Right atrium auricular region (tissue), 2 donors: Measurements from ENCODE around the gene DLG2. TPM values are rescaled to one million over a fixed set of nuclear protein-coding genes. Genes with fewer than 3 reads are reported as not detected.
A peak's percentile ranks its signal among the peaks of the same experiment; 100 is the strongest.

ENCODE experiments used
- DNase-seq: peaks from one replicate; pipeline ENCODE4 v3.0.0-alpha.2; 2019; ENCODE audit warnings: low spot score
- H3K27ac ChIP-seq, 2 donors: fragments of 200-600 bp; sonication (generic); 1 replicate in 1 of 2; 2 replicates in 1 of 2; pipeline ENCODE4 v1.5.1; 2016 to 2019
- H3K27me3 ChIP-seq, 2 donors: fragments of 200-600 bp; sonication (generic); one replicate each; pipeline versions ENCODE4 v1.5.1 to v1.6.0; 2017 to 2019
- H3K36me3 ChIP-seq: fragments of 200-600 bp; sonication (generic); one replicate; pipeline ENCODE4 v1.5.1; 2016
- H3K4me1 ChIP-seq, 2 donors: fragments of 200-600 bp; sonication (generic); one replicate each; pipeline versions ENCODE4 v1.5.1 to v1.6.0; 2017 to 2019
- H3K4me3 ChIP-seq, 2 donors: fragments of 200-600 bp; sonication (generic); 1 replicate in 1 of 2; 2 replicates in 1 of 2; pipeline ENCODE4 v1.5.1; 2017 to 2019; ENCODE audit warnings: mild to moderate bottlenecking in 1 of 2, moderate library complexity in 1 of 2
- H3K9me3 ChIP-seq, 2 donors: fragments of 200-600 bp; sonication (generic); one replicate each; pipeline ENCODE4 v1.5.1; 2019
- CTCF ChIP-seq, 2 donors: fragments of 200-600 bp; sonication (generic); IDR thresholded peaks; one replicate each; pipeline ENCODE4 v1.5.1; 2019; ENCODE audit warnings: antibody characterized with exemption in 2 of 2
- total RNA-seq, 2 donors: library from RNA; depleted of rRNA; stranded (reverse); fragments of >200 nt; gene quantifications; one replicate each; pipeline ENCODE4 v1.1.0, GENCODE V29; 2016

The DLG2 gene
- total RNA-seq, 2 donors from 2014 or later = 6.6 to 6.7 TPM

GRCh38 chr11:83643115-83643514 lies 1984.0 kb downstream of the DLG2 start:
- DNase-seq = no peak
- no peaks in the 10 kb centered on the region for H3K36me3 ChIP-seq
- no peaks in the 10 kb centered on the region for H3K27me3 ChIP-seq
- H3K9me3 ChIP-seq = no peaks in the 10 kb centered on the region
- no peak for TF ChIP-seq CTCF (IDR thresholded peaks at IDR 0.05)
- H3K4me1 ChIP-seq = peaks cover 0 to 6% of the 10 kb centered on the region in 2 donors
- no peak overlapping the region for H3K27ac ChIP-seq
- no peak overlapping the region for H3K4me3 ChIP-seq

GRCh38 chr11:83642500-83642899 lies 1984.6 kb downstream of the DLG2 start:
- Histone ChIP-seq H3K27ac (no peak overlapping the region), H3K27me3 (no peaks in the 10 kb centered on the region), H3K36me3 (no peaks in the 10 kb centered on the region), H3K9me3 (no peaks in the 10 kb centered on the region), H3K4me1 (peaks cover 0 to 6% of the 10 kb centered on the region in 2 donors), H3K4me3 (no peak overlapping the region)
- no peak for TF ChIP-seq CTCF (IDR thresholded peaks at IDR 0.05)
- DNase-seq = no peak

GRCh38 chr11:83641511-83641910 lies 1985.6 kb downstream of the DLG2 start:
- TF ChIP-seq CTCF (IDR thresholded peaks at IDR 0.05) = no peak
- peak overlapping the region in 1 of 2 donors; percentile 64 for H3K27ac ChIP-seq
- DNase-seq = peak; percentile 60
- no peaks in the 10 kb centered on the region for H3K36me3 ChIP-seq
- H3K4me3 ChIP-seq = no peak overlapping the region
- H3K9me3 ChIP-seq = no peaks in the 10 kb centered on the region
- peaks cover 0 to 6% of the 10 kb centered on the region in 2 donors for H3K4me1 ChIP-seq
- H3K27me3 ChIP-seq = no peaks in the 10 kb centered on the region

- Histone ChIP-seq H3K36me3 (no peaks in the 10 kb centered on the region), H3K9me3 (no peaks in the 10 kb centered on the region), H3K4me1 (peaks cover 0 to 6% of the 10 kb centered on the region in 2 donors), H3K27me3 (no peaks in the 10 kb centered on the region), H3K27ac (no peak overlapping the region), H3K4me3 (no peak overlapping the region)
- no peak for TF ChIP-seq CTCF (IDR thresholded peaks at IDR 0.05)
- DNase-seq = no peak
These were observed 1987.0 kb downstream of the DLG2 start for GRCh38 chr11:83639995-83640758.

GRCh38 chr11:83635166-83635565 lies 1992.0 kb downstream of the DLG2 start:
- no peaks in the 10 kb centered on the region for H3K9me3 ChIP-seq
- H3K36me3 ChIP-seq = no peaks in the 10 kb centered on the region
- no peak overlapping the region for H3K4me3 ChIP-seq
- DNase-seq = no peak
- no peak overlapping the region for H3K27ac ChIP-seq
- H3K4me1 ChIP-seq = no peaks in the 10 kb centered on the region
- TF ChIP-seq CTCF (IDR thresholded peaks at IDR 0.05) = no peak
- H3K27me3 ChIP-seq = no peaks in the 10 kb centered on the region

GRCh38 chr11:83630211-83630610 lies 1996.9 kb downstream of the DLG2 start:
- Histone ChIP-seq H3K36me3 (no peaks in the 10 kb centered on the region), H3K27me3 (no peaks in the 10 kb centered on the region), H3K27ac (no peak overlapping the region), H3K9me3 (no peaks in the 10 kb centered on the region), H3K4me1 (no peaks in the 10 kb centered on the region), H3K4me3 (no peak overlapping the region)
- no peak for TF ChIP-seq CTCF (IDR thresholded peaks at IDR 0.05)
- no peak for DNase-seq
